Endothelial cell of umbilical vein (primary cell): ENCODE data around the gene SIRPA. TPM values are rescaled to one million over a fixed set of nuclear protein-coding genes. Genes with fewer than 3 reads are reported as not detected.

Source experiments
- BruUV-seq: library from RNA; stranded (reverse); fragments of 400-500 nt; replicated peaks from 2 replicates; lab custom pipeline; 2021; lab: Mats Ljungman, UMichigan
- CTCF ChIA-PET: fragments of 300-600, 350-600 bp; sonication (Branson Sonifier 250); formaldehyde crosslinking; loops from one replicate; lab custom pipeline; 2021; ENCODE audit warnings: antibody characterized with exemption, inconsistent platforms; lab: Charles Lee
- POLR2A ChIA-PET: fragments of 300-600, 350-600 bp; sonication (Branson Sonifier 250); formaldehyde crosslinking; loops from one replicate; lab custom pipeline; 2021; ENCODE audit warnings: antibody characterized with exemption, inconsistent platforms; lab: Charles Lee
- DNase-seq: peaks from one replicate; pipeline ENCODE4 v3.0.0-alpha.2; 2011; ENCODE audit warnings: low read depth, low spot score
- FAIRE-seq: peaks from 2 replicates; lab custom pipeline; 2011; peaks lifted over from hg19 to GRCh38; lab: Jason Lieb, UNC
- H2AFZ ChIP-seq: 2 replicates; pipeline ENCODE4 v1.6.0; 2012; ENCODE audit warnings: low read depth, low read length, control low read depth, inconsistent platforms
- H3K27ac ChIP-seq: 2 replicates; pipeline ENCODE4 v1.5.1; 2011; ENCODE audit warnings: low read depth, mild to moderate bottlenecking, control low read depth, low read length, moderate library complexity; ENCODE audit not compliant: insufficient read depth
- H3K27me3 ChIP-seq, 2 experiments: 2 replicates each; pipeline versions ENCODE4 v1.6.0 to v1.6.1; 2011; ENCODE audit warnings: low read length in 2 of 2, mixed read lengths in 1 of 2; ENCODE audit not compliant: control insufficient read depth in 2 of 2, insufficient read depth in 2 of 2
- H3K36me3 ChIP-seq, 2 experiments: 2 replicates in 1 of 2; 3 replicates in 1 of 2; pipeline ENCODE4 v1.5.1; 2011; ENCODE audit warnings: low read length in 2 of 2, mild to moderate bottlenecking in 1 of 2, moderate library complexity in 1 of 2; ENCODE audit not compliant: control insufficient read depth in 2 of 2, insufficient read depth in 2 of 2; ENCODE audit errors: extremely low read depth in 1 of 2
- H3K4me1 ChIP-seq: 3 replicates; pipeline ENCODE4 v1.5.1; 2011; ENCODE audit warnings: mild to moderate bottlenecking, low read length; ENCODE audit not compliant: control insufficient read depth, insufficient read depth; ENCODE audit errors: extremely low read depth
- H3K4me2 ChIP-seq: 2 replicates; pipeline ENCODE4 v1.6.1; 2011; ENCODE audit warnings: low read length, control low read depth, mixed read lengths; ENCODE audit not compliant: insufficient read depth
- H3K4me3 ChIP-seq, 3 experiments: fragments of 200-600 bp in 1 of 3; sonication (generic), shearing (Covaris generic) in 1 of 3; replicated peaks in 1 of 3; 2 replicates each; pipeline ENCODE4 v1.5.1; 2011 to 2016; ENCODE audit warnings: control low read depth in 3 of 3, low read length in 3 of 3, mild to moderate bottlenecking in 2 of 3, inconsistent platforms in 1 of 3, low read depth in 1 of 3, moderate library complexity in 1 of 3; ENCODE audit not compliant: insufficient read depth in 1 of 3
- H3K79me2 ChIP-seq: 2 replicates; pipeline ENCODE4 v1.6.0; 2012; ENCODE audit warnings: low read length, inconsistent platforms; ENCODE audit not compliant: control insufficient read depth, insufficient read depth
- H3K9ac ChIP-seq: replicated peaks from 2 replicates; pipeline ENCODE3; 2011; ENCODE audit warnings: low read length, control low read depth; ENCODE audit not compliant: insufficient read depth; ENCODE audit errors: extremely low read depth
- H3K9me1 ChIP-seq: replicated peaks from 3 replicates; pipeline ENCODE4 v1.6.0; 2011; ENCODE audit warnings: mild to moderate bottlenecking, low read length; ENCODE audit not compliant: control insufficient read depth, insufficient read depth; ENCODE audit errors: extremely low read depth
- H3K9me3 ChIP-seq: replicated peaks from 2 replicates; pipeline ENCODE4 v1.5.1; 2012; ENCODE audit warnings: low read length, inconsistent platforms; ENCODE audit not compliant: control insufficient read depth, insufficient read depth
- H4K20me1 ChIP-seq: replicated peaks from 2 replicates; pipeline ENCODE3; 2011; ENCODE audit warnings: mild to moderate bottlenecking, low read length; ENCODE audit not compliant: control insufficient read depth, insufficient read depth; ENCODE audit errors: extremely low read depth
- EZH2 ChIP-seq: IDR thresholded peaks from 2 replicates; pipeline ENCODE4 v1.6.1; 2012; ENCODE audit warnings: borderline replicate concordance, low read depth, mild to moderate bottlenecking, moderate library complexity, low read length, inconsistent platforms; ENCODE audit not compliant: severe bottlenecking
- FOS ChIP-seq: IDR thresholded peaks from 2 replicates; pipeline ENCODE4 v1.6.1; 2011; ENCODE audit warnings: mild to moderate bottlenecking, low read length, moderate library complexity, borderline replicate concordance; ENCODE audit not compliant: insufficient read depth
- GATA2 ChIP-seq: IDR thresholded peaks from 2 replicates; pipeline ENCODE4 v1.7.0; 2011; ENCODE audit warnings: low read depth, mild to moderate bottlenecking, moderate library complexity, mixed read lengths, low read length; ENCODE audit not compliant: insufficient read length, insufficient read depth
- JUN ChIP-seq: IDR thresholded peaks from 2 replicates; pipeline ENCODE4 v1.6.1; 2011; ENCODE audit warnings: borderline replicate concordance, low read depth; ENCODE audit not compliant: insufficient read length, insufficient read depth
- MYC ChIP-seq: IDR thresholded peaks from one replicate; pipeline ENCODE4 v1.6.1; 2011; ENCODE audit warnings: mild to moderate bottlenecking, low read depth, low read length
- POLR2A ChIP-seq: IDR thresholded peaks from 2 replicates; pipeline ENCODE4 v1.6.1; 2012; ENCODE audit warnings: low read depth, mild to moderate bottlenecking, control low read depth, low read length
- POLR2AphosphoS5 ChIP-seq: IDR thresholded peaks from 2 replicates; pipeline ENCODE4 v1.6.1; 2012; ENCODE audit warnings: low read depth, mild to moderate bottlenecking, control low read depth, low read length, moderate library complexity; ENCODE audit not compliant: insufficient read depth
- dilution Hi-C: fragments of 300-500 bp; cut with MboI; formaldehyde crosslinking; loops from one replicate; pipeline ENCODE4 v1.15.0; 2019; ENCODE audit warnings: low sequenced_read_pairs; ENCODE audit not compliant: extremely low pct_ligation_motif_present
- intact Hi-C: fragments of 100-400 bp; cut with micrococcal nuclease; formaldehyde crosslinking; loops from one replicate; pipeline ENCODE4 v1.10.0; 2022
- polyA plus RNA-seq, 4 experiments: library from polyadenylated mRNA; depleted of rRNA in 3 of 4; stranded (reverse) in 3 of 4; unstranded in 1 of 4; fragments of >200 nt; gene quantifications; 2 replicates each; pipeline versions ENCODE4 v1.2.1 to v1.2.3, GENCODE V29; 2011 to 2012; ENCODE audit warnings: missing spikeins in 1 of 4
- total RNA-seq: library from RNA; stranded (reverse); gene quantifications from 2 replicates; pipeline ENCODE4 v1.2.3, GENCODE V29; 2021
- TF ChIP-seq, protein P1 (sequence below): IDR thresholded peaks from 2 replicates; pipeline ENCODE4 v1.6.1; 2011; ENCODE audit not compliant: insufficient read depth, insufficient read length
- TF ChIP-seq, protein P2 (sequence below), 2 donors: IDR thresholded peaks; 1 replicate in 1 of 2; 2 replicates in 1 of 2; pipeline ENCODE4 v1.5.1; 2011; ENCODE audit warnings: low read length in 2 of 2, mild to moderate bottlenecking in 2 of 2, moderate library complexity in 2 of 2, control low read depth in 1 of 2, inconsistent platforms in 1 of 2, low read depth in 1 of 2; ENCODE audit not compliant: insufficient read depth in 1 of 2; ENCODE audit errors: extremely low read depth in 1 of 2

SIRPA gene
- total and polyA plus RNA-seq, 2 donors (not counting 3 experiments of a cell fraction or from before 2014, with no cell fraction given), result 29.9 to 59.2 TPM

DNA sequence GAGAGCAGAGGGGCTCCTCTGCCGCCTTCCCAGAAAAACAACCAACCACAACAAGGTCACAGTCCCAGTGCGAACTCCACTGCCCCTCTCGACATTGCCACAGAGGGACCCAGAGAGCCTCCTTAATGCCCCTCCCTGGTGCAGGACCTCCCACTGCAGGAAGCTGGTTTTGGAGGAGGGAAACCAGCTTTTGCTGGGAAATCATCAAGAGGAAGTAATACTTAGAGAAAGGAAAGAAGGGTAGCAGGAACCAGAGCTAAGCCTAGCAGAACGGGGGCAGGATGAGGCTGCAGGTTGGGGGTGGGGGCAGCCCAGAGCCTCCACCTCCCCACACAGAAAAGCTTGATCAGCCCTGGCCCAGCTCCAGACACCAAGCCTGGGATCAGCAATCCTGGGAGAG lies 37.7 kb upstream of the SIRPA start:
- Histone ChIP-seq H3K27me3 (peaks cover 4 to 20% of the 10 kb centered on the region in 2 experiments), H2AFZ (no peak overlapping the region), H3K9me1 (no peaks in the 10 kb centered on the region), H3K36me3 (no peaks in the 10 kb centered on the region), H3K79me2 (no peaks in the 10 kb centered on the region), H3K9me3 (no peaks in the 10 kb centered on the region), H3K4me1 (no peaks in the 10 kb centered on the region), H4K20me1 (no peaks in the 10 kb centered on the region), H3K27ac (no peak overlapping the region), H3K9ac (no peak overlapping the region), H3K4me2 (no peak overlapping the region), H3K4me3 (no peak overlapping the region)
- no TSS peak for BruUV-seq
- TF ChIP-seq, protein P1, sequence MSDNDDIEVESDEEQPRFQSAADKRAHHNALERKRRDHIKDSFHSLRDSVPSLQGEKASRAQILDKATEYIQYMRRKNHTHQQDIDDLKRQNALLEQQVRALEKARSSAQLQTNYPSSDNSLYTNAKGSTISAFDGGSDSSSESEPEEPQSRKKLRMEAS, result no peak
- no peak for TF ChIP-seq FOS
- dilution Hi-C loops (no loop called here), intact Hi-C loops (no loop called here)
- FAIRE-seq, result no peak
- CTCF ChIA-PET, result interaction anchor here (0.5 to 2.1 kb wide), 3 partner anchors 14 to 55 kb away, joined by 3 to 7 read pairs (median 3); no protein-coding TSS in a partner anchor
- DNase-seq, result no peak
- POLR2A ChIA-PET, result interaction anchor here (0.5 kb wide), 1 partner anchor 25 kb away, joined by 3 read pairs; no protein-coding TSS in a partner anchor

DNA sequence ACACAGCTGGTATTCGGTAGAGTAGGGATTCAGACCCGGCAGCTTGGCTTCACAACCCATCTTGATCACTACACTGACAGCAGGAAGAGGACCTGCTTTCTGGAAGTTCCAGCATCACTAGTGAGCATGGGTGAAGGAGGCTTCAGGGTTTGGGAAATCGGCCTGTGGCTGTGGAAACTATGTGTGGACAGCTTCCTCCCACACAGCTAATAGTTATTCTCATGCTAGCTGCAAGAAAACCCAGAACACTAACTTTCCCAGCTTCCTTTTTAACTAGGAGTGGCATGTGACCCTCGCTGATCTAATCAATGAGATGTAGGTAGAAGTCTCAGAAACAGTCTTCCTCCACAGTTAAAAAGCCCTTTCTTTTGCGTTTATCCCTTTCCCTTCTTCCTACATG lies 36.3 kb upstream of the SIRPA start:
- Histone ChIP-seq H3K36me3 (no peaks in the 10 kb centered on the region), H3K4me1 (no peaks in the 10 kb centered on the region), H2AFZ (no peak overlapping the region), H3K9ac (no peak overlapping the region), H3K27ac (no peak overlapping the region), H4K20me1 (no peaks in the 10 kb centered on the region), H3K79me2 (no peaks in the 10 kb centered on the region), H3K4me2 (no peak overlapping the region), H3K4me3 (no peak overlapping the region), H3K27me3 (peaks cover 4 to 21% of the 10 kb centered on the region in 2 experiments), H3K9me1 (no peaks in the 10 kb centered on the region), H3K9me3 (no peaks in the 10 kb centered on the region)
- dilution Hi-C loops (no loop called here), intact Hi-C loops (no loop called here)
- no TSS peak for BruUV-seq
- POLR2A ChIA-PET, result no interaction called here
- DNase-seq (no peak), FAIRE-seq (no peak)
- TF ChIP-seq, protein P1, result no peak
- no peak for TF ChIP-seq MYC
- no peak for TF ChIP-seq POLR2AphosphoS5
- no peak for TF ChIP-seq FOS
- TF ChIP-seq JUN, result no peak
- TF ChIP-seq POLR2A, result no peak
- no peak for TF ChIP-seq GATA2
- no peak for TF ChIP-seq EZH2
- TF ChIP-seq, protein P2, sequence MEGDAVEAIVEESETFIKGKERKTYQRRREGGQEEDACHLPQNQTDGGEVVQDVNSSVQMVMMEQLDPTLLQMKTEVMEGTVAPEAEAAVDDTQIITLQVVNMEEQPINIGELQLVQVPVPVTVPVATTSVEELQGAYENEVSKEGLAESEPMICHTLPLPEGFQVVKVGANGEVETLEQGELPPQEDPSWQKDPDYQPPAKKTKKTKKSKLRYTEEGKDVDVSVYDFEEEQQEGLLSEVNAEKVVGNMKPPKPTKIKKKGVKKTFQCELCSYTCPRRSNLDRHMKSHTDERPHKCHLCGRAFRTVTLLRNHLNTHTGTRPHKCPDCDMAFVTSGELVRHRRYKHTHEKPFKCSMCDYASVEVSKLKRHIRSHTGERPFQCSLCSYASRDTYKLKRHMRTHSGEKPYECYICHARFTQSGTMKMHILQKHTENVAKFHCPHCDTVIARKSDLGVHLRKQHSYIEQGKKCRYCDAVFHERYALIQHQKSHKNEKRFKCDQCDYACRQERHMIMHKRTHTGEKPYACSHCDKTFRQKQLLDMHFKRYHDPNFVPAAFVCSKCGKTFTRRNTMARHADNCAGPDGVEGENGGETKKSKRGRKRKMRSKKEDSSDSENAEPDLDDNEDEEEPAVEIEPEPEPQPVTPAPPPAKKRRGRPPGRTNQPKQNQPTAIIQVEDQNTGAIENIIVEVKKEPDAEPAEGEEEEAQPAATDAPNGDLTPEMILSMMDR (IDR thresholded peaks at IDR 0.05; ENCODE audit: extremely low read depth in 1 of 2, insufficient read depth in 1 of 2, low read depth in 1 of 2, low read length in 2 of 2), result no peak
- CTCF ChIA-PET, result interaction anchor here (1.4 kb wide), 1 partner anchor 14 kb away, joined by 3 read pairs; no protein-coding TSS in a partner anchor
